SU-DHL-6 (cell line): ENCODE results near the gene SH3PXD2A.

Experiments
- H2AFZ ChIP-seq: fragments of 200-600 bp; sonication (generic); 2 replicates; pipeline ENCODE4 v1.6.1; 2014; ENCODE audit warnings: low read depth, mild to moderate bottlenecking, moderate library complexity, mixed read lengths, antibody characterized with exemption, low read length; ENCODE audit not compliant: severe bottlenecking
- H3F3A ChIP-seq: fragments of 200-600 bp; shearing (Covaris generic); 2 replicates; pipeline ENCODE4 v1.6.0; 2016; ENCODE audit warnings: antibody characterized with exemption, mild to moderate bottlenecking; ENCODE audit not compliant: insufficient read depth
- H3K27ac ChIP-seq: fragments of 200-600 bp; sonication (generic); 2 replicates; pipeline ENCODE4 v1.5.1; 2016; ENCODE audit warnings: low read depth, mild to moderate bottlenecking, low read length, moderate library complexity, mixed read lengths
- H3K27me3 ChIP-seq: fragments of 200-600 bp; sonication (generic), shearing (Covaris generic); 2 replicates; pipeline ENCODE4 v1.6.0; 2014; ENCODE audit warnings: mild to moderate bottlenecking, low read length
- H3K36me3 ChIP-seq: fragments of 200-600 bp; sonication (generic); 2 replicates; pipeline ENCODE4 v1.6.1; 2014; ENCODE audit warnings: mild to moderate bottlenecking, low read length, mixed read lengths
- H3K4me2 ChIP-seq: fragments of 300-600, 200-600 bp; shearing (Covaris generic), sonication (generic); 2 replicates; pipeline ENCODE4 v1.6.0; 2014; ENCODE audit warnings: low read length, low read depth, mild to moderate bottlenecking; ENCODE audit not compliant: poor library complexity, severe bottlenecking
- H3K4me3 ChIP-seq: fragments of 200-600 bp; sonication (generic); 2 replicates; pipeline ENCODE4 v1.5.1; 2014; ENCODE audit warnings: antibody characterized with exemption, low read length, mild to moderate bottlenecking, mixed read lengths; ENCODE audit not compliant: insufficient read depth, poor library complexity, severe bottlenecking
- H3K79me2 ChIP-seq: fragments of 200-600 bp; sonication (generic); 2 replicates; pipeline ENCODE4 v1.6.1; 2014; ENCODE audit warnings: mild to moderate bottlenecking, low read length, moderate library complexity; ENCODE audit not compliant: insufficient read depth
- H3K9ac ChIP-seq: fragments of 200-600 bp; sonication (generic); 2 replicates; pipeline ENCODE4 v1.7.0; 2014; ENCODE audit warnings: mild to moderate bottlenecking, low read length
- H3K9me2 ChIP-seq: fragments of 200-600 bp; sonication (generic); replicated peaks from 2 replicates; pipeline ENCODE4 v1.6.1; 2014; ENCODE audit warnings: low read length; ENCODE audit not compliant: insufficient read depth
- H3K9me3 ChIP-seq: fragments of 200-600 bp; sonication (generic); 2 replicates; pipeline ENCODE4 v1.6.1; 2014; ENCODE audit warnings: low read length, mixed read lengths; ENCODE audit not compliant: insufficient read depth
- H4K20me1 ChIP-seq: fragments of 200-600 bp; sonication (generic); 2 replicates; pipeline ENCODE4 v1.6.1; 2014; ENCODE audit warnings: low read depth, mild to moderate bottlenecking, antibody characterized with exemption, low read length, moderate library complexity, mixed read lengths
- CTCF ChIP-seq: fragments of 200-600 bp; sonication (generic); IDR thresholded peaks from one replicate; pipeline ENCODE4 v1.5.1; 2017; ENCODE audit warnings: antibody characterized with exemption, mild to moderate bottlenecking, low read length, moderate library complexity; ENCODE audit not compliant: insufficient read depth, poor library complexity, severe bottlenecking
- EZH2phosphoT487 ChIP-seq: fragments of 200-600 bp; sonication (generic), shearing (Covaris generic); conservative IDR thresholded peaks from 2 replicates; pipeline ENCODE4 v1.6.1; 2018; ENCODE audit warnings: mild to moderate bottlenecking, antibody characterized with exemption, low read length, moderate library complexity, mixed read lengths

The SH3PXD2A gene

GRCh38 chr10:103787331-103787730 is 68.0 kb downstream of the SH3PXD2A start:
- Histone ChIP-seq H3K79me2 (no peaks in the 10 kb centered on the region), H3K27me3 (no peaks in the 10 kb centered on the region), H3K9me2 (no peaks in the 10 kb centered on the region), H3K9me3 (no peaks in the 10 kb centered on the region), H4K20me1 (no peaks in the 10 kb centered on the region), H3K36me3 (no peaks in the 10 kb centered on the region), H2AFZ (no peak overlapping the region), H3K9ac (no peak overlapping the region), H3K4me2 (no peak overlapping the region), H3K4me3 (no peak overlapping the region), H3F3A (no peaks in the 10 kb centered on the region), H3K27ac (no peak overlapping the region)
- no peak for TF ChIP-seq EZH2phosphoT487
- TF ChIP-seq CTCF, result no peak

DNA sequence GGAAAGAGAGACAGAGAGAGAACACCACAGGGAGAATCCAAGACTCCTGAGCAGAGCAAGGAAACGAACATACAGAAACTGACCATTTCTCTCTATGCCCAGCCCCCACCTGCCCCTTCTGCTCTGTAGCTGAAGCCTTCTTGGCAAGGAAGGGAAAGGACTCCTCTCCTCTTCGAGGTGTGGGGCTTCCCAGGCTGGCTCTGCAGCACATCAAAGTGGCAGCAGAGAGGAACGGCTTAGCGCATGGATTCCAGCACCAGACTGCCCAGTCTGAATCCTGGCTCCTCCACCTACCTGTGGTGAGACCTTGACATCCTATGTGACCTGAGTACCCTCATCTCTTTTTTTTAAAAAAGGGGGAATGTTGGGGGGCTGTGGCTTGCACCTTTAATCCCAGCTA is 69.4 kb downstream of the SH3PXD2A start:
- Histone ChIP-seq H3K4me3 (no peak overlapping the region), H3K27me3 (no peaks in the 10 kb centered on the region), H3K79me2 (no peaks in the 10 kb centered on the region), H3K9me2 (no peaks in the 10 kb centered on the region), H3K36me3 (no peaks in the 10 kb centered on the region), H3K4me2 (no peak overlapping the region), H3K9ac (no peak overlapping the region), H3F3A (no peaks in the 10 kb centered on the region), H2AFZ (no peak overlapping the region), H3K9me3 (no peaks in the 10 kb centered on the region), H3K27ac (no peak overlapping the region), H4K20me1 (no peaks in the 10 kb centered on the region)
- TF ChIP-seq EZH2phosphoT487 (no peak), CTCF (no peak)

DNA sequence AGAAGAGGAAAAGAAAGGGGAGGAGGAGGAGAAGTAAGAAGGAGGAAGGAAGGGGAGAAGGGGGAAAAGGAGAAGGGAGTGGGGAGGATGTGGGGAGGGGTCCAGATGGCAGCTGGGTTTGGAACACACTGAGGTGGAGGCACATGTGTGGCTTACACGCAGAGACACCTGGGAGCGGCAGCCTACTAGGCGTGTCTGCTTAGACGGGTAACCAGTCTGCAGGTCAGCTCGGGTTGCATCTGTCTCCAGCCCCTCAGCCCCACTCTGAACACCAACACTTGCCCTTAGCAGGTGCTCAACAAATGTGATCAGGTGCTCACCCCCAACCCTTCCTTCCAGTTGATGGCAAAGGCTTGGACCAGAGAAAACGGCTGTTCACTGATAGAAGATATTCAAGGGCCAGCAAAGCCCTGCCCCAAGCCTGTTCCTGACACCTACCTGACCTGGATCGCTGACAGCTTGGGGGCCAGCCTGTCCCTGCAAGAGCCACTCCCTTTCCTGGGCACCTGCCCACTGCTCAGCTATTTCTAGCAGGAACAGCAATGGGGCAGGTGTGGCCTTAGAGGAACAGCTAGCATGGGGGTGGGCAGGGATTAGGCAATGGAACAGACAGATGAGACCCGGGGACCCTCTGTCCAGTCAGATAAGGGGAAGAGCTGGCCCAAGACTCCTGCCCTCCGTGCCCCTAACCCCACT is 70.5 kb downstream of the SH3PXD2A start:
- no peak overlapping the region for H3K27ac ChIP-seq
- H3K79me2 ChIP-seq, result no peaks in the 10 kb centered on the region
- no peaks in the 10 kb centered on the region for H3F3A ChIP-seq
- H3K4me2 ChIP-seq, result no peak overlapping the region
- no peak overlapping the region for H2AFZ ChIP-seq
- no peak overlapping the region for H3K4me3 ChIP-seq
- no peaks in the 10 kb centered on the region for H3K9me2 ChIP-seq
- H3K27me3 ChIP-seq, result no peaks in the 10 kb centered on the region
- no peaks in the 10 kb centered on the region for H4K20me1 ChIP-seq
- no peaks in the 10 kb centered on the region for H3K9me3 ChIP-seq
- TF ChIP-seq EZH2phosphoT487 (no peak), CTCF (no peak)
- no peak overlapping the region for H3K9ac ChIP-seq
- H3K36me3 ChIP-seq, result no peaks in the 10 kb centered on the region

DNA sequence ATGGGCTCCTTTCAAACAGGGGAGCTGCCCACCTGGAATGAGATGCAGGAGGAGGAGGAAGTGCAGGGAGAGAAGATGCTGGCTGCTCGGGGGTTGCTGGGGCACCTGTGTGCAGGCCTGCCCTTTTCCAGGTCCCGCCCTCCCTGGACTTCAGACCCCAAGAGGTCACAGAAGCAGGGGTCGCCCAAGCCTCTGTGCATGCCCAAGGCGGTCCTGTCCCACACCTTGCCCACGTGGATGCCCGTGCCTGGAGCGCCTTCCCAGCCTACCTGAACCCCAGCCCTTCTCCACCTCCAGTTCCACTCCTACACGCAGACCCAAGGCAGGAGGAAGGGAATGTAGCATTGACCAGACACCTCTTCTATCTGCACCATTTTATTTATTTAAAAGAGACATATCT is 71.3 kb downstream of the SH3PXD2A start:
- Histone ChIP-seq H3K79me2 (no peaks in the 10 kb centered on the region), H3K9me2 (no peaks in the 10 kb centered on the region), H2AFZ (no peak overlapping the region), H3K4me3 (no peak overlapping the region), H3K9ac (no peak overlapping the region), H3K9me3 (no peaks in the 10 kb centered on the region), H3K4me2 (no peak overlapping the region), H4K20me1 (no peaks in the 10 kb centered on the region), H3K27ac (no peak overlapping the region), H3K36me3 (no peaks in the 10 kb centered on the region), H3F3A (no peaks in the 10 kb centered on the region), H3K27me3 (no peaks in the 10 kb centered on the region)
- TF ChIP-seq EZH2phosphoT487 (no peak), CTCF (no peak)
